Measurements from ENCODE around the gene ABHD10.
A peak's percentile ranks its signal among the peaks of the same experiment; 100 is the strongest.

Gene ABHD10

DNA sequence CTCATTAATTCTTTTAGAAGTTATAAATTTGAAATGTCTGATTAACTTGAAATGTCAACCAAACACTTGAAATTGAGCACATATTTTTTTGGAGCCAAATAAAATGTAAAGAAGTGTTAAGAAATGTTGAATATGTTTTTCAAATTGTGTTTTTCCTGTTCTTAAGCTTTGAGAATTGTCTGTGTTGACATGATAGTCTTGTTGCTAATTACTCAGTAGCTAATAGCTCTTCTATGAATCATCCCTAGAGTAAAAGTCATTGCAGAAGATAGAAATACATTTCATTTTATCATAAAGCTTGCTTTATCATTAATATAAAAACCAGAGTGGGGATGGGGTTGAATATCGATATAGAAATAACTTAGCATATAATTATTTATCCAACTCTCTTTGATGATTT lies 41.9 kb upstream of the ABHD10 start:
- H2AFZ ChIP-seq (ENCODE audit: insufficient read depth, low read length, poor library complexity), result no peak overlapping the region
- H3K27ac ChIP-seq (ENCODE audit: low read depth, low read length), result no peak overlapping the region
- H3K18ac ChIP-seq (ENCODE audit: low read length), result no peak overlapping the region
- H3K14ac ChIP-seq (ENCODE audit: low read length), result no peak overlapping the region
- no peak overlapping the region for H3K4me2 ChIP-seq (ENCODE audit: low read length)
- no peak overlapping the region for H4K12ac ChIP-seq (ENCODE audit: low read depth, low read length)
- H3K79me1 ChIP-seq (ENCODE audit: low read length), result no peaks in the 10 kb centered on the region
- DNase-seq, result peak in 1 of 2 donors; percentile 56
- H2BK12ac ChIP-seq (ENCODE audit: low read length), result no peak overlapping the region
- no peak overlapping the region for H3K23ac ChIP-seq (ENCODE audit: low read length)
- no peak overlapping the region for H3K4me3 ChIP-seq (ENCODE audit: low read depth, low read length)
- H3K27me3 ChIP-seq (ENCODE audit: insufficient read depth, low read length), result no peaks in the 10 kb centered on the region
- no CpG with 5 or more reads among the region's 1 CpG for WGBS (ENCODE audit: extremely low coverage, insufficient coverage, insufficient read length)
- no peak overlapping the region for H2BK120ac ChIP-seq (ENCODE audit: insufficient read depth, low read length, poor library complexity)
- H3K4me1 ChIP-seq (ENCODE audit: control insufficient read depth in 1 of 2, insufficient read depth in 2 of 2, low read length in 2 of 2), result no peaks in the 10 kb centered on the region
- H3K79me2 ChIP-seq (ENCODE audit: control insufficient read depth, insufficient read depth, low read length, poor library complexity), result no peaks in the 10 kb centered on the region
- H3K9ac ChIP-seq (ENCODE audit: low read length), result no peak overlapping the region
- no peak overlapping the region for H2AK5ac ChIP-seq (ENCODE audit: low read length)
- peaks cover 2 to 8% of the 10 kb centered on the region in 2 experiments for H3K36me3 ChIP-seq (ENCODE audit: control insufficient read depth in 1 of 2, insufficient read depth in 2 of 2, low read length in 2 of 2)
- H4K91ac ChIP-seq (ENCODE audit: low read depth, low read length), result no peak overlapping the region
- H3K4ac ChIP-seq (ENCODE audit: low read depth, low read length), result no peak overlapping the region
- no peaks in the 10 kb centered on the region for H3K9me3 ChIP-seq (ENCODE audit: insufficient read depth, low read depth, low read length)
- no peak overlapping the region for H4K8ac ChIP-seq (ENCODE audit: low read depth, low read length)
- no peak overlapping the region for H2BK5ac ChIP-seq (ENCODE audit: low read depth, low read length, poor library complexity)

DNA sequence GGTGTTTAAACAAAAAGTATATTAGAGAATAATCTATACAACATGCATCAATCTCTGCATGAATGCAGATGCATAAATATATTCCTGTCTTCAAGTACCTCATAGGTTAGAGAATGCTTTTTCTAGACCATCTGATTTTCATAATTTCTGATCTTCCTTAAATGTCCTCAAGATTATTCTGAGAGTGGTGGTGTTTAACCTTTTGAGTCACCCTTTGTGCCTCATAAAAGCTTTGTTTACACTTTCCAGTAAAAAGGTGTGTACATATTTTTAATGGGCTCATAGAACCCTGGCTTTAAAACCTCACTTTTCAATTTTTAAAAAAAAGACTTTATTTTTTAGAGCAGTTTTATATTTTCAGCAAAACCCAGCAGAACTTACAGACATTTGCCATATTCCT lies 41.0 kb upstream of the ABHD10 start:
- Histone ChIP-seq H2BK5ac (ENCODE audit: low read depth, low read length, poor library complexity) (no peak overlapping the region), H3K27me3 (ENCODE audit: insufficient read depth, low read length) (no peaks in the 10 kb centered on the region)
- no peak for DNase-seq

DNA sequence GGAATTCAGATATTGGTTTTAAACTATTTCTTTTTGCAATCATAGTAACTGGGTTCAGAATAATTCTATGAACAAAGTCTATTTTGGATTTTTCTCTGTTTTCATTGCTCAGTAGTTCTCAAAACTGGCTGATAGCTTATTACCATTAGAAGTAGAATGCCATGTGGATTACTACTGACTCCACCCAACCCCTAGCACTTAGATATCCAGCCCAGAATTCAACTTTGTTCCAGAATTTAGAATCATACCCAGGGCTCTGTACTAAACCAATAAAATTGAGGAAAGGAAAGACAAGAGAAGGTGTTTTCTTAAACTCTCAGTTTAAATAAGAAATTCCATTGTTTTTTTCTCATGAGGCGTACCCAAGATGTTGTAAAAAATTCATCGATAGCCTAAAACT lies 39.0 kb upstream of the ABHD10 start:
- no peak overlapping the region for H3K4me2 ChIP-seq (ENCODE audit: low read length)
- H3K79me2 ChIP-seq (ENCODE audit: control insufficient read depth, insufficient read depth, low read length, poor library complexity), result no peaks in the 10 kb centered on the region
- no peak overlapping the region for H3K18ac ChIP-seq (ENCODE audit: low read length)
- no peak overlapping the region for H3K9ac ChIP-seq (ENCODE audit: low read length)
- no peak overlapping the region for H4K12ac ChIP-seq (ENCODE audit: low read depth, low read length)
- no peak for DNase-seq
- H2BK120ac ChIP-seq (ENCODE audit: insufficient read depth, low read length, poor library complexity), result no peak overlapping the region
- no peak overlapping the region for H3K4ac ChIP-seq (ENCODE audit: low read depth, low read length)
- WGBS (ENCODE audit: extremely low coverage, insufficient coverage, insufficient read length), result no CpG with 5 or more reads among the region's 2 CpGs
- H3K79me1 ChIP-seq (ENCODE audit: low read length), result no peaks in the 10 kb centered on the region
- H2AK5ac ChIP-seq (ENCODE audit: low read length), result no peak overlapping the region
- H3K4me3 ChIP-seq (ENCODE audit: low read depth, low read length), result no peak overlapping the region
- no peak overlapping the region for H3K27ac ChIP-seq (ENCODE audit: low read depth, low read length)
- H2AFZ ChIP-seq (ENCODE audit: insufficient read depth, low read length, poor library complexity), result no peak overlapping the region
- no peak overlapping the region for H2BK12ac ChIP-seq (ENCODE audit: low read length)
- no peak overlapping the region for H2BK5ac ChIP-seq (ENCODE audit: low read depth, low read length, poor library complexity)
- H4K8ac ChIP-seq (ENCODE audit: low read depth, low read length), result no peak overlapping the region
- no peak overlapping the region for H3K14ac ChIP-seq (ENCODE audit: low read length)
- no peak overlapping the region for H4K91ac ChIP-seq (ENCODE audit: low read depth, low read length)
- H3K4me1 ChIP-seq (ENCODE audit: control insufficient read depth in 1 of 2, insufficient read depth in 2 of 2, low read length in 2 of 2), result peaks cover 0 to 1% of the 10 kb centered on the region in 2 experiments
- H3K9me3 ChIP-seq (ENCODE audit: insufficient read depth, low read depth, low read length), result no peaks in the 10 kb centered on the region
- H3K23ac ChIP-seq (ENCODE audit: low read length), result no peak overlapping the region
- H3K27me3 ChIP-seq (ENCODE audit: insufficient read depth, low read length), result no peaks in the 10 kb centered on the region
- H3K36me3 ChIP-seq (ENCODE audit: control insufficient read depth in 1 of 2, insufficient read depth in 2 of 2, low read length in 2 of 2), result peaks cover 2 to 9% of the 10 kb centered on the region in 2 experiments

More for the DNA sequence above, 41.0 kb upstream of the ABHD10 start:
- Histone ChIP-seq H3K23ac (ENCODE audit: low read length) (no peak overlapping the region), H3K79me1 (ENCODE audit: low read length) (no peaks in the 10 kb centered on the region), H4K12ac (ENCODE audit: low read depth, low read length) (no peak overlapping the region), H4K91ac (ENCODE audit: low read depth, low read length) (no peak overlapping the region), H2BK120ac (ENCODE audit: insufficient read depth, low read length, poor library complexity) (no peak overlapping the region), H3K4ac (ENCODE audit: low read depth, low read length) (no peak overlapping the region), H3K18ac (ENCODE audit: low read length) (no peak overlapping the region), H3K79me2 (ENCODE audit: control insufficient read depth, insufficient read depth, low read length, poor library complexity) (no peaks in the 10 kb centered on the region), H3K4me1 (ENCODE audit: control insufficient read depth in 1 of 2, insufficient read depth in 2 of 2, low read length in 2 of 2) (no peaks in the 10 kb centered on the region), H3K4me3 (ENCODE audit: low read depth, low read length) (no peak overlapping the region), H3K4me2 (ENCODE audit: low read length) (no peak overlapping the region), H3K27ac (ENCODE audit: low read depth, low read length) (no peak overlapping the region), H2BK12ac (ENCODE audit: low read length) (no peak overlapping the region), H3K9ac (ENCODE audit: low read length) (no peak overlapping the region), H4K8ac (ENCODE audit: low read depth, low read length) (no peak overlapping the region), H2AFZ (ENCODE audit: insufficient read depth, low read length, poor library complexity) (no peak overlapping the region), H3K14ac (ENCODE audit: low read length) (no peak overlapping the region), H2AK5ac (ENCODE audit: low read length) (no peak overlapping the region), H3K9me3 (ENCODE audit: insufficient read depth, low read depth, low read length) (no peaks in the 10 kb centered on the region), H3K36me3 (ENCODE audit: control insufficient read depth in 1 of 2, insufficient read depth in 2 of 2, low read length in 2 of 2) (peaks cover 2 to 9% of the 10 kb centered on the region in 2 experiments)

DNA sequence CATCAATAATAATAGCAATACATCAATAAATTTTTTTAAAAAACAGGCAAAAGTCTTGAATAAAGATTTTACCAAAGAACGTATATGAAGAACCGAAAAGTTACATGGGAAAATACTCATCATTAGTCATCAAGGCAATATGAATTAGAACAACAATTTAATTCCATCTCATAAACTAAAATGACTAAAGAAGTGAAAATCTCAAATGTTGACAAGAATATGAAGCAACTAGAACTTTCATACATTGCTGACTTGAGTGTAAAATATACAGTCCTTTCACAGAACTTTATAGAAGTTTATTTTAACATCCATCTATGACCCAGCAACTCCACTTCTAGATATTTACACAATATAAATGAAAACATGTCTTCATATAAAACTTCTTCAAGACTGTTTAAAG lies 35.3 kb upstream of the ABHD10 start:
- no peak for DNase-seq
- Histone ChIP-seq H3K79me2 (ENCODE audit: control insufficient read depth, insufficient read depth, low read length, poor library complexity) (no peaks in the 10 kb centered on the region), H3K23ac (ENCODE audit: low read length) (no peak overlapping the region), H3K79me1 (ENCODE audit: low read length) (no peaks in the 10 kb centered on the region), H3K36me3 (ENCODE audit: control insufficient read depth in 1 of 2, insufficient read depth in 2 of 2, low read length in 2 of 2) (peaks cover 2 to 10% of the 10 kb centered on the region in 2 experiments), H2BK12ac (ENCODE audit: low read length) (no peak overlapping the region), H3K4me1 (ENCODE audit: control insufficient read depth in 1 of 2, insufficient read depth in 2 of 2, low read length in 2 of 2) (peaks cover 0 to 1% of the 10 kb centered on the region in 2 experiments), H3K9me3 (ENCODE audit: insufficient read depth, low read depth, low read length) (no peaks in the 10 kb centered on the region), H2BK120ac (ENCODE audit: insufficient read depth, low read length, poor library complexity) (no peak overlapping the region), H4K8ac (ENCODE audit: low read depth, low read length) (no peak overlapping the region), H2AFZ (ENCODE audit: insufficient read depth, low read length, poor library complexity) (no peak overlapping the region), H3K27ac (ENCODE audit: low read depth, low read length) (no peak overlapping the region), H4K91ac (ENCODE audit: low read depth, low read length) (no peak overlapping the region), H3K4ac (ENCODE audit: low read depth, low read length) (no peak overlapping the region), H2AK5ac (ENCODE audit: low read length) (no peak overlapping the region), H3K18ac (ENCODE audit: low read length) (no peak overlapping the region), H3K14ac (ENCODE audit: low read length) (no peak overlapping the region), H3K4me2 (ENCODE audit: low read length) (no peak overlapping the region), H3K9ac (ENCODE audit: low read length) (no peak overlapping the region), H4K12ac (ENCODE audit: low read depth, low read length) (no peak overlapping the region), H2BK5ac (ENCODE audit: low read depth, low read length, poor library complexity) (no peak overlapping the region), H3K4me3 (ENCODE audit: low read depth, low read length) (no peak overlapping the region), H3K27me3 (ENCODE audit: insufficient read depth, low read length) (no peaks in the 10 kb centered on the region)
- no CpG with 5 or more reads among the region's 2 CpGs for WGBS (ENCODE audit: extremely low coverage, insufficient coverage, insufficient read length)

Data from trophoblast cell (in vitro differentiated cells and primary cell).